ENCODE results near the gene CYBA.

- TF ChIP-seq, protein P1, sequence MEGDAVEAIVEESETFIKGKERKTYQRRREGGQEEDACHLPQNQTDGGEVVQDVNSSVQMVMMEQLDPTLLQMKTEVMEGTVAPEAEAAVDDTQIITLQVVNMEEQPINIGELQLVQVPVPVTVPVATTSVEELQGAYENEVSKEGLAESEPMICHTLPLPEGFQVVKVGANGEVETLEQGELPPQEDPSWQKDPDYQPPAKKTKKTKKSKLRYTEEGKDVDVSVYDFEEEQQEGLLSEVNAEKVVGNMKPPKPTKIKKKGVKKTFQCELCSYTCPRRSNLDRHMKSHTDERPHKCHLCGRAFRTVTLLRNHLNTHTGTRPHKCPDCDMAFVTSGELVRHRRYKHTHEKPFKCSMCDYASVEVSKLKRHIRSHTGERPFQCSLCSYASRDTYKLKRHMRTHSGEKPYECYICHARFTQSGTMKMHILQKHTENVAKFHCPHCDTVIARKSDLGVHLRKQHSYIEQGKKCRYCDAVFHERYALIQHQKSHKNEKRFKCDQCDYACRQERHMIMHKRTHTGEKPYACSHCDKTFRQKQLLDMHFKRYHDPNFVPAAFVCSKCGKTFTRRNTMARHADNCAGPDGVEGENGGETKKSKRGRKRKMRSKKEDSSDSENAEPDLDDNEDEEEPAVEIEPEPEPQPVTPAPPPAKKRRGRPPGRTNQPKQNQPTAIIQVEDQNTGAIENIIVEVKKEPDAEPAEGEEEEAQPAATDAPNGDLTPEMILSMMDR (conservative IDR thresholded peaks at IDR 0.05 in 1 of 2, IDR thresholded peaks at IDR 0.05 in 1 of 2; ENCODE audit: extremely low read depth in 1 of 2, insufficient read depth in 1 of 2, low read depth in 1 of 2, low read length in 2 of 2): no peak
- TF ChIP-seq EZH2 (IDR thresholded peaks at IDR 0.05; ENCODE audit: borderline replicate concordance, low read length): no peak
These were observed 37.3 kb upstream of the CYBA start for GRCh38 chr16:88688013-88688778.

All from mammary epithelial cell (primary cell).